ENCODE results near the gene RAP1B.

RAP1B gene

GRCh38 chr12:68579254-68579653 lies 31.4 kb upstream of the RAP1B start:
- Histone ChIP-seq H3K9me3 (replicated peaks; ENCODE audit: insufficient read depth, low read length) (no peaks in the 10 kb centered on the region), H3K4me3 (ENCODE audit: low read length) (no peak overlapping the region), H3K9me2 (replicated peaks; ENCODE audit: insufficient read depth, low read length) (no peaks in the 10 kb centered on the region), H3K79me2 (ENCODE audit: low read length) (no peaks in the 10 kb centered on the region), H3K4me2 (ENCODE audit: low read depth, low read length) (no peak overlapping the region), H3K9ac (ENCODE audit: low read length) (no peak overlapping the region), H3K4me1 (ENCODE audit: low read length) (no peaks in the 10 kb centered on the region), H2AFZ (ENCODE audit: low read length) (no peak overlapping the region), H3F3A (ENCODE audit: insufficient read depth, low read length) (no peaks in the 10 kb centered on the region), H3K27ac (ENCODE audit: low read length) (no peak overlapping the region), H3K27me3 (replicated peaks; ENCODE audit: insufficient read depth, low read length) (no peaks in the 10 kb centered on the region), H3K36me3 (replicated peaks; ENCODE audit: insufficient read depth, low read length) (no peaks in the 10 kb centered on the region), H4K20me1 (ENCODE audit: insufficient read depth, low read length) (no peaks in the 10 kb centered on the region)
- no peak for TF ChIP-seq EZH2phosphoT487 (IDR thresholded peaks at IDR 0.05; ENCODE audit: low read length)
- no peak for TF ChIP-seq CTCF (IDR thresholded peaks at IDR 0.05; ENCODE audit: low read length)
- TF ChIP-seq EZH2 (optimal IDR thresholded peaks at IDR 0.05; ENCODE audit: low read depth, low read length): no peak
- no peak for DNase-seq

DNA sequence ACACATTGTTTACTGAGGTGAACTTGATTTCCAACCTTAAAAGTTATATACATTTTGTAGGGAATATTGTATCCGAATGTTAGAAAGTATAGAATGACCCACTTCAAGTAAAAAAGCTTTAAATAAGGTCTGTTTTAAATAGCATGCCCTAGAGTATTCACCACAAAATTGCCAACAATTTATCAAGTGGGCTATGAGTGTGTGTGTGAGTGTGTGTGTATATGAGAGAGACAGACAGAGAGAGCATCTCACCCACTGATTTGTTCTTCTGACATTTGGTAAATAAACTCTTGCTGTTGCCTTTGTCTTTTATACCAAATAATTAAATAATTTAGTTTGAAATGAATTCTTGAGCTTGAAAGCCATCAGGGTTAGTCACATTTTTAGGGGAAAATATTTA lies 29.8 kb upstream of the RAP1B start:
- H4K20me1 ChIP-seq (ENCODE audit: insufficient read depth, low read length): no peaks in the 10 kb centered on the region
- H3K79me2 ChIP-seq (ENCODE audit: low read length): no peaks in the 10 kb centered on the region
- no peaks in the 10 kb centered on the region for H3K4me1 ChIP-seq (ENCODE audit: low read length)
- H3K36me3 ChIP-seq (replicated peaks; ENCODE audit: insufficient read depth, low read length): no peaks in the 10 kb centered on the region
- TF ChIP-seq CTCF (IDR thresholded peaks at IDR 0.05; ENCODE audit: low read length): no peak
- no peak for TF ChIP-seq EZH2phosphoT487 (IDR thresholded peaks at IDR 0.05; ENCODE audit: low read length)
- no peak for TF ChIP-seq EZH2 (optimal IDR thresholded peaks at IDR 0.05; ENCODE audit: low read depth, low read length)
- DNase-seq: no peak
- no peak overlapping the region for H3K4me2 ChIP-seq (ENCODE audit: low read depth, low read length)
- no peaks in the 10 kb centered on the region for H3K9me3 ChIP-seq (replicated peaks; ENCODE audit: insufficient read depth, low read length)
- no peak overlapping the region for H2AFZ ChIP-seq (ENCODE audit: low read length)
- no peak overlapping the region for H3K4me3 ChIP-seq (ENCODE audit: low read length)
- no peaks in the 10 kb centered on the region for H3F3A ChIP-seq (ENCODE audit: insufficient read depth, low read length)
- H3K9me2 ChIP-seq (replicated peaks; ENCODE audit: insufficient read depth, low read length): no peaks in the 10 kb centered on the region
- no peaks in the 10 kb centered on the region for H3K27me3 ChIP-seq (replicated peaks; ENCODE audit: insufficient read depth, low read length)
- H3K9ac ChIP-seq (ENCODE audit: low read length): no peak overlapping the region
- H3K27ac ChIP-seq (ENCODE audit: low read length): no peak overlapping the region

DNA sequence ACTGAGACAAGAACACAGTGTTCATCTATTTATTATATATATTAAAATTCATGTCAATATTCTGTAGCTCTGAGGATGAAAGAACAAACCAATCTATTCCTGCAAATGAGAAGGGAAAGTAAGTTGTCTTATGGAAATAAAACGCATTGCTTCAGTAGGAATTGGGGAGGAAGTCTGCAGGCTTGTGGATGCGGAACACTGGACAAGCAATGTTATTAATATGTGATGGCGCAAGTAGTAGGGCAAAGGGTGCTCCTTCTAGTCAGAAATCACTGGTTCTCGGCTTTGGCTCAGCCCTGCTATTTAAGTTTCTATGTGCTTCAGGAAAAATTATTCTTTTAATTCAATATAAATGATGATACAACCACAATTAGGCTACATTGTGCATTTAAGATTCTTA lies 28.8 kb upstream of the RAP1B start:
- Histone ChIP-seq H3K27me3 (replicated peaks; ENCODE audit: insufficient read depth, low read length) (no peaks in the 10 kb centered on the region), H3K9me3 (replicated peaks; ENCODE audit: insufficient read depth, low read length) (no peaks in the 10 kb centered on the region), H3K36me3 (replicated peaks; ENCODE audit: insufficient read depth, low read length) (no peaks in the 10 kb centered on the region), H3K4me3 (ENCODE audit: low read length) (no peak overlapping the region), H3K9ac (ENCODE audit: low read length) (no peak overlapping the region), H2AFZ (ENCODE audit: low read length) (no peak overlapping the region), H3K9me2 (replicated peaks; ENCODE audit: insufficient read depth, low read length) (no peaks in the 10 kb centered on the region), H3K4me1 (ENCODE audit: low read length) (no peaks in the 10 kb centered on the region), H3F3A (ENCODE audit: insufficient read depth, low read length) (no peaks in the 10 kb centered on the region), H3K79me2 (ENCODE audit: low read length) (no peaks in the 10 kb centered on the region), H3K27ac (ENCODE audit: low read length) (no peak overlapping the region), H3K4me2 (ENCODE audit: low read depth, low read length) (no peak overlapping the region), H4K20me1 (ENCODE audit: insufficient read depth, low read length) (no peaks in the 10 kb centered on the region)
- no peak for DNase-seq
- TF ChIP-seq EZH2 (optimal IDR thresholded peaks at IDR 0.05; ENCODE audit: low read depth, low read length) (no peak), EZH2phosphoT487 (IDR thresholded peaks at IDR 0.05; ENCODE audit: low read length) (no peak), CTCF (IDR thresholded peaks at IDR 0.05; ENCODE audit: low read length) (no peak)

Measured in MM.1S (cell line).